ENCODE results near the gene DTX2. TPM values are rescaled to one million over a fixed set of nuclear protein-coding genes. Genes with fewer than 3 reads are reported as not detected.

DTX2 gene
- total and polyA plus RNA-seq, 2 experiments from 2014 or later: 36.1 to 77.9 TPM

DNA sequence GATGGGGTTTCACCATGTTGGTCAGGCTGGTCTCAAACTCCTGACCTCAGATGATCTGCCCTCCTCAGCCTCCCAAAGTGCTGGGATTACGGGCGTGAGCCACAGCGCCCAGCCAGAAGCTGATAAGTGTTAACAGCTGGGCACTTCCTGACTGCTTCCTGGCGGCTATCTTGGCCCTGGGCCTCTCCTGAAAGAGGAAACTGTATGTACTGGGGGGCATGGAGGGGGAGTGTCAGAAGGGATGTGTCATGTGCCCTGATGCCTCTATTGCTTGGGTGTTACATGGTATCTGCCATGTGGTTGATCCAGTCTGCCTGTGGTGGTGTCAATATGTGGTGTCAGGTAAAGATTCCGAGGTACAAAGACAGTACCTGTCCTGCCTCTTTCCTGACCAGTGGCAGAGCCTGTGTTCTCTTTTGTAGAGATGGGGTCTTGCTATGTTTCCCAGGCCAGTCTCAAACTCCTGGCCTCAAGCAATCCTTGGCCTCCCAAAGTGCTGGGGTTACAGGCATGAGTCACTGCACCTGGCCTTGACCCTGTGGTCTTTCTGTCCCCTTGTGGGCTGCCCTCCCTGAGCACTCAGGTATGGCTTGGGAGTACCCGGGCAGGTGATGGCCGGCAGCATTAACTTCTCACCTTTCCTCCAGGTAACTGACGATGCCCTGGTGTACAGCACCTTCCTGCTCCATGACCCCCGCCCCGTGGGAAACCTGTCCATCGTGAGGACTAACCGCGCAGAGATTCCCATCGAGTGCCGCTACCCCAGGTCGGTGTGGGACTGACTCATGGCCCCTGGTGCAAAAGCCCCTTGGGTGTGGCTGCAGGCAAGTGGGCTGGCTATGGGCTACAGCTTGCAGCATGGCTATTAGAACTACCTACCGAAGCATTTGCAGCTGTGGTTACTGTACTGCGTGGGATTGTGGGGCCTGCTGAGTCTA is 32.4 kb upstream of the DTX2 start:
- H3K9me3 Mint-ChIP-seq: peaks cover 3% of the 10 kb centered on the region; the same call in 2 of the 3 replicates
- H2AFZ ChIP-seq: no peak overlapping the region; the same call in 1 of the 2 replicates
- H3K79me2 ChIP-seq (replicated peaks; ENCODE audit: insufficient read depth): no peaks in the 10 kb centered on the region
- no peaks in the 10 kb centered on the region for H4K20me1 ChIP-seq (replicated peaks; ENCODE audit: insufficient read depth)
- H3K36me3 Mint-ChIP-seq (ENCODE audit: low read depth): no peaks in the 10 kb centered on the region; the same call in 2 of the 3 replicates
- H3F3A ChIP-seq (replicated peaks; ENCODE audit: low read depth): no peaks in the 10 kb centered on the region
- H3K4me1 Mint-ChIP-seq: peaks cover 13% of the 10 kb centered on the region
- H3K27me3 Mint-ChIP-seq (ENCODE audit: insufficient read depth, low read depth, poor library complexity): peaks cover 9% of the 10 kb centered on the region
- no peaks in the 10 kb centered on the region for H3K27me3 ChIP-seq (ENCODE audit: insufficient read depth)
- H3K4me2 ChIP-seq: no peak overlapping the region
- ATAC-seq (no peak), DNase-seq (ENCODE audit: low spot score) (no peak)
- H3K36me3 ChIP-seq (ENCODE audit: insufficient read depth): no peaks in the 10 kb centered on the region
- TF ChIP-seq JUNB (IDR thresholded peaks at IDR 0.05; ENCODE audit: unreplicated experiment): no peak
- H3K4me3 ChIP-seq: no peak overlapping the region
- no peak overlapping the region for H3K27ac ChIP-seq (ENCODE audit: low read depth)
- peaks cover 10% of the 10 kb centered on the region for H3K4me1 ChIP-seq (ENCODE audit: insufficient read depth)
- no peak overlapping the region for H3K27ac Mint-ChIP-seq
- no peaks in the 10 kb centered on the region for H3K9me2 ChIP-seq (ENCODE audit: insufficient read depth)
- no peak overlapping the region for H3K4me3 Mint-ChIP-seq

DNA sequence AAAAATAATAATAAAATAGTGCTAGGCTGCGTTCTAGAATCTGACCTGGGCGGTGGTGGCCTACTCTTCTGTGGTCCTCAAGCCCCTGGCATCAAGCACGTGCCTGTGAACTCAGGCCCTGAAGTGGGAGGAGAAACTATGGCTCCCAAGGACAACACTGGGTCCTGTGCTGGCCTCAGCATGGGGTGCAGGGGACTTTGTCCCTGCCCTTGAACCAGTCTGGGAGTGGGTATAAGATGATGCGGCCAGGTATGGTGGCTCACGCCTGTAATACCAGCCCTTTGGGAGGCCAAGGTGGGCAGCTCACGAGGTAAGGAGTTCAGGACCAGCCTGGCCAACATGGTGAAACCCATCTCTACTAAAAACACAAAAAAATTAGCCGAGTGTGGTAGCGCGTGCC is 31.3 kb upstream of the DTX2 start:
- Histone ChIP-seq H3K79me2 (replicated peaks; ENCODE audit: insufficient read depth) (no peaks in the 10 kb centered on the region), H3K27ac (ENCODE audit: low read depth) (no peak overlapping the region), H4K20me1 (replicated peaks; ENCODE audit: insufficient read depth) (no peaks in the 10 kb centered on the region), H3F3A (replicated peaks; ENCODE audit: low read depth) (no peaks in the 10 kb centered on the region), H3K27me3 (ENCODE audit: insufficient read depth) (no peaks in the 10 kb centered on the region), H3K4me3 (no peak overlapping the region), H3K4me1 (ENCODE audit: insufficient read depth) (peaks cover 10% of the 10 kb centered on the region), H3K36me3 (ENCODE audit: insufficient read depth) (no peaks in the 10 kb centered on the region), H3K4me2 (no peak overlapping the region), H2AFZ (no peak overlapping the region), H3K9me2 (ENCODE audit: insufficient read depth) (no peaks in the 10 kb centered on the region)
- Mint-ChIP-seq H3K36me3 (ENCODE audit: low read depth) (no peaks in the 10 kb centered on the region; the same call in 1 of the 3 replicates), H3K9me3 (peaks cover 3% of the 10 kb centered on the region; the same call in 2 of the 3 replicates), H3K27me3 (ENCODE audit: insufficient read depth, low read depth, poor library complexity) (peaks cover 11% of the 10 kb centered on the region), H3K27ac (no peak overlapping the region), H3K4me1 (peaks cover 13% of the 10 kb centered on the region), H3K4me3 (no peak overlapping the region)
- TF ChIP-seq NANOG (IDR thresholded peaks at IDR 0.05; ENCODE audit: borderline replicate concordance) (no peak), CREB1 (CRISPR knock-in tag; IDR thresholded peaks at IDR 0.05; ENCODE audit: low read depth) (no peak), ZNF114 (CRISPR knock-in tag; IDR thresholded peaks at IDR 0.05) (no peak), EZH2phosphoT487 (IDR thresholded peaks at IDR 0.05; ENCODE audit: unreplicated experiment) (no peak), ZNF331 (CRISPR knock-in tag; IDR thresholded peaks at IDR 0.05; ENCODE audit: low read depth) (no peak), JUNB (IDR thresholded peaks at IDR 0.05; ENCODE audit: unreplicated experiment) (no peak)
- TF ChIP-seq, protein P1, sequence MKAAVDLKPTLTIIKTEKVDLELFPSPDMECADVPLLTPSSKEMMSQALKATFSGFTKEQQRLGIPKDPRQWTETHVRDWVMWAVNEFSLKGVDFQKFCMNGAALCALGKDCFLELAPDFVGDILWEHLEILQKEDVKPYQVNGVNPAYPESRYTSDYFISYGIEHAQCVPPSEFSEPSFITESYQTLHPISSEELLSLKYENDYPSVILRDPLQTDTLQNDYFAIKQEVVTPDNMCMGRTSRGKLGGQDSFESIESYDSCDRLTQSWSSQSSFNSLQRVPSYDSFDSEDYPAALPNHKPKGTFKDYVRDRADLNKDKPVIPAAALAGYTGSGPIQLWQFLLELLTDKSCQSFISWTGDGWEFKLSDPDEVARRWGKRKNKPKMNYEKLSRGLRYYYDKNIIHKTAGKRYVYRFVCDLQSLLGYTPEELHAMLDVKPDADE (IDR thresholded peaks at IDR 0.05): no peak
- TF ChIP-seq, protein P2, sequence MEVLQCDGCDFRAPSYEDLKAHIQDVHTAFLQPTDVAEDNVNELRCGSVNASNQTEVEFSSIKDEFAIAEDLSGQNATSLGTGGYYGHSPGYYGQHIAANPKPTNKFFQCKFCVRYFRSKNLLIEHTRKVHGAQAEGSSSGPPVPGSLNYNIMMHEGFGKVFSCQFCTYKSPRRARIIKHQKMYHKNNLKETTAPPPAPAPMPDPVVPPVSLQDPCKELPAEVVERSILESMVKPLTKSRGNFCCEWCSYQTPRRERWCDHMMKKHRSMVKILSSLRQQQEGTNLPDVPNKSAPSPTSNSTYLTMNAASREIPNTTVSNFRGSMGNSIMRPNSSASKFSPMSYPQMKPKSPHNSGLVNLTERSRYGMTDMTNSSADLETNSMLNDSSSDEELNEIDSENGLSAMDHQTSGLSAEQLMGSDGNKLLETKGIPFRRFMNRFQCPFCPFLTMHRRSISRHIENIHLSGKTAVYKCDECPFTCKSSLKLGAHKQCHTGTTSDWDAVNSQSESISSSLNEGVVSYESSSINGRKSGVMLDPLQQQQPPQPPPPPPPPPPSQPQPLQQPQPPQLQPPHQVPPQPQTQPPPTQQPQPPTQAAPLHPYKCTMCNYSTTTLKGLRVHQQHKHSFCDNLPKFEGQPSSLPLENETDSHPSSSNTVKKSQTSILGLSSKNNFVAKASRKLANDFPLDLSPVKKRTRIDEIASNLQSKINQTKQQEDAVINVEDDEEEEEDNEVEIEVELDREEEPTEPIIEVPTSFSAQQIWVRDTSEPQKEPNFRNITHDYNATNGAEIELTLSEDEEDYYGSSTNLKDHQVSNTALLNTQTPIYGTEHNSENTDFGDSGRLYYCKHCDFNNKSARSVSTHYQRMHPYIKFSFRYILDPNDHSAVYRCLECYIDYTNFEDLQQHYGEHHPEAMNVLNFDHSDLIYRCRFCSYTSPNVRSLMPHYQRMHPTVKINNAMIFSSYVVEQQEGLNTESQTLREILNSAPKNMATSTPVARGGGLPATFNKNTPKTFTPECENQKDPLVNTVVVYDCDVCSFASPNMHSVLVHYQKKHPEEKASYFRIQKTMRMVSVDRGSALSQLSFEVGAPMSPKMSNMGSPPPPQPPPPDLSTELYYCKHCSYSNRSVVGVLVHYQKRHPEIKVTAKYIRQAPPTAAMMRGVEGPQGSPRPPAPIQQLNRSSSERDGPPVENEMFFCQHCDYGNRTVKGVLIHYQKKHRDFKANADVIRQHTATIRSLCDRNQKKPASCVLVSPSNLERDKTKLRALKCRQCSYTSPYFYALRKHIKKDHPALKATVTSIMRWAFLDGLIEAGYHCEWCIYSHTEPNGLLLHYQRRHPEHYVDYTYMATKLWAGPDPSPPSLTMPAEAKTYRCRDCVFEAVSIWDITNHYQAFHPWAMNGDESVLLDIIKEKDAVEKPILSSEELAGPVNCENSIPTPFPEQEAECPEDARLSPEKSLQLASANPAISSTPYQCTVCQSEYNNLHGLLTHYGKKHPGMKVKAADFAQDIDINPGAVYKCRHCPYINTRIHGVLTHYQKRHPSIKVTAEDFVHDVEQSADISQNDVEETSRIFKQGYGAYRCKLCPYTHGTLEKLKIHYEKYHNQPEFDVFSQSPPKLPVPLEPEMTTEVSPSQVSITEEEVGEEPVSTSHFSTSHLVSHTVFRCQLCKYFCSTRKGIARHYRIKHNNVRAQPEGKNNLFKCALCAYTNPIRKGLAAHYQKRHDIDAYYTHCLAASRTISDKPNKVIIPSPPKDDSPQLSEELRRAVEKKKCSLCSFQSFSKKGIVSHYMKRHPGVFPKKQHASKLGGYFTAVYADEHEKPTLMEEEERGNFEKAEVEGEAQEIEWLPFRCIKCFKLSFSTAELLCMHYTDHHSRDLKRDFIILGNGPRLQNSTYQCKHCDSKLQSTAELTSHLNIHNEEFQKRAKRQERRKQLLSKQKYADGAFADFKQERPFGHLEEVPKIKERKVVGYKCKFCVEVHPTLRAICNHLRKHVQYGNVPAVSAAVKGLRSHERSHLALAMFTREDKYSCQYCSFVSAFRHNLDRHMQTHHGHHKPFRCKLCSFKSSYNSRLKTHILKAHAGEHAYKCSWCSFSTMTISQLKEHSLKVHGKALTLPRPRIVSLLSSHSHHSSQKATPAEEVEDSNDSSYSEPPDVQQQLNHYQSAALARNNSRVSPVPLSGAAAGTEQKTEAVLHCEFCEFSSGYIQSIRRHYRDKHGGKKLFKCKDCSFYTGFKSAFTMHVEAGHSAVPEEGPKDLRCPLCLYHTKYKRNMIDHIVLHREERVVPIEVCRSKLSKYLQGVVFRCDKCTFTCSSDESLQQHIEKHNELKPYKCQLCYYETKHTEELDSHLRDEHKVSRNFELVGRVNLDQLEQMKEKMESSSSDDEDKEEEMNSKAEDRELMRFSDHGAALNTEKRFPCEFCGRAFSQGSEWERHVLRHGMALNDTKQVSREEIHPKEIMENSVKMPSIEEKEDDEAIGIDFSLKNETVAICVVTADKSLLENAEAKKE (CRISPR knock-in tag; IDR thresholded peaks at IDR 0.05): no peak
- TF ChIP-seq, protein P3, sequence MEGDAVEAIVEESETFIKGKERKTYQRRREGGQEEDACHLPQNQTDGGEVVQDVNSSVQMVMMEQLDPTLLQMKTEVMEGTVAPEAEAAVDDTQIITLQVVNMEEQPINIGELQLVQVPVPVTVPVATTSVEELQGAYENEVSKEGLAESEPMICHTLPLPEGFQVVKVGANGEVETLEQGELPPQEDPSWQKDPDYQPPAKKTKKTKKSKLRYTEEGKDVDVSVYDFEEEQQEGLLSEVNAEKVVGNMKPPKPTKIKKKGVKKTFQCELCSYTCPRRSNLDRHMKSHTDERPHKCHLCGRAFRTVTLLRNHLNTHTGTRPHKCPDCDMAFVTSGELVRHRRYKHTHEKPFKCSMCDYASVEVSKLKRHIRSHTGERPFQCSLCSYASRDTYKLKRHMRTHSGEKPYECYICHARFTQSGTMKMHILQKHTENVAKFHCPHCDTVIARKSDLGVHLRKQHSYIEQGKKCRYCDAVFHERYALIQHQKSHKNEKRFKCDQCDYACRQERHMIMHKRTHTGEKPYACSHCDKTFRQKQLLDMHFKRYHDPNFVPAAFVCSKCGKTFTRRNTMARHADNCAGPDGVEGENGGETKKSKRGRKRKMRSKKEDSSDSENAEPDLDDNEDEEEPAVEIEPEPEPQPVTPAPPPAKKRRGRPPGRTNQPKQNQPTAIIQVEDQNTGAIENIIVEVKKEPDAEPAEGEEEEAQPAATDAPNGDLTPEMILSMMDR (conservative IDR thresholded peaks at IDR 0.05; ENCODE audit: low read depth in 2 of 2): no peak
- DNase-seq (ENCODE audit: low spot score) (no peak), ATAC-seq (no peak)
